Measurements from ENCODE around the gene UBR1.

GRCh38 chr15:43095708-43096347, 10.0 kb downstream of the UBR1 start:
- no peak for TF ChIP-seq CTCF (IDR thresholded peaks at IDR 0.05)
- no peak for TF ChIP-seq EZH2 (IDR thresholded peaks at IDR 0.05)
- TF ChIP-seq EZH2phosphoT487 (IDR thresholded peaks at IDR 0.05) = no peak
